Measurements from ENCODE around the gene EEF1B2.
"Not testable (repeated sequence)": the region's sequence is repeated elsewhere in the genome, so short reads cannot be mapped to it uniquely, and the experiment has no call there.

The EEF1B2 gene

GRCh38 chr2:206159346-206160124 is at the start of gene EEF1B2, which contains the start of gene NDUFS1:
TSS of gene EEF1B2 (plus strand) at chr2:206159895. CDS start at chr2:206159980, 85 bp downstream.
TSS of gene NDUFS1 (minus strand) at chr2:206159444. CDS start at chr2:206153678, 5,766 bp downstream.
- TF ChIP-seq ZFX (IDR thresholded peaks at IDR 0.05), result no peak; the same call in 1 of the 2 replicates
- H3K27ac ChIP-seq, result peak within 1 kb of the TSS; percentile 96

- TF ChIP-seq ZFX (IDR thresholded peaks at IDR 0.05) (no peak), CTCF (conservative IDR thresholded peaks at IDR 0.05) (no peak)
- no peak overlapping the region for H3K27ac ChIP-seq
Measured at GRCh38 chr2:206112108-206112507, 47.6 kb upstream of the EEF1B2 start.

GRCh38 chr2:206112846-206113547 is 46.7 kb upstream of the EEF1B2 start:
- TF ChIP-seq ZFX (IDR thresholded peaks at IDR 0.05), result no peak
- TF ChIP-seq CTCF (conservative IDR thresholded peaks at IDR 0.05), result no peak
- H3K27ac ChIP-seq, result no peak overlapping the region

GRCh38 chr2:206115026-206115578 is 44.6 kb upstream of the EEF1B2 start:
- TF ChIP-seq CTCF (conservative IDR thresholded peaks at IDR 0.05) (no peak), ZFX (IDR thresholded peaks at IDR 0.05) (no peak)
- no peak overlapping the region for H3K27ac ChIP-seq

GRCh38 chr2:206116278-206116677 is 43.4 kb upstream of the EEF1B2 start:
- no peak overlapping the region for H3K27ac ChIP-seq
- TF ChIP-seq CTCF (conservative IDR thresholded peaks at IDR 0.05), result no peak
- no peak for TF ChIP-seq ZFX (IDR thresholded peaks at IDR 0.05)

DNA sequence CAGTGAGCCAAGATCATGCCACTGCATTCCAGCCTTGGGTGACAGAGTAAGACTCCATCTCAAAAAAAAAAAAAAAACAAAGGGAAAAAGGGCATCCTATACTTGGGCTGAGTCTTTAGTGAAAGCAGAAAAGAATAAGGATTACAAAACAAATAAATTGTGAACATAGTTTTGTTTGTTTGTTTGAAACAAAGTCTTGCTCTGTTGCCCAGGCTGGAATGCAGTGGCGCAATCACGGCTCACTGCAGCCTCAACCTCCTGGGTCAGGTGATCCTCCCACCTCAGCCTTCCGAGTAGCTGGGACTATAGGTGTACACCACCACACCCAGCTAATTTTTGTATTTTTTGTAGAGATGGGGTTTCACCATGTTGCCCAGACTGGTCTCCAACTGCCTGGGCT is 37.1 kb upstream of the EEF1B2 start:
- not testable (repeated sequence) for H3K27ac ChIP-seq

GRCh38 chr2:206125901-206126300 is 33.8 kb upstream of the EEF1B2 start:
- TF ChIP-seq ZFX (IDR thresholded peaks at IDR 0.05), result no peak
- TF ChIP-seq CTCF (conservative IDR thresholded peaks at IDR 0.05), result no peak
- no peak overlapping the region for H3K27ac ChIP-seq

DNA sequence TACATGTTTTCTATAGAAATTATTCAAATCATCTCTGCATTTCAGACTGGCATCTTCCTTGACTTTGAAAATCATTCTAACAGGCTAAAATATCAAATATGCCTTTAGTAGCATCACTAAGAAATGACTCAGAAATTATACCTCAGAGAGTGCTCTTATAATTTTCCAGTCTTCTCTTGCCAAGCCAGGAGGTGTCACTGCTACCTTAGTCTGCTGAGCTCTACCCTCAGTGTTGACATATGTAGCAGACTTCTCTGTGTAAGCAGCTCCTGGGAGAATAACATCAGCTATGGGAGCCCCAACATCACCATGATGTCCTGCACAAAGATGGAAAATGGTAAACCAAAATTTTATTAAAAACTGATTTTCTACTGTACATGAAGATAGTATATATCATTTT is 32.0 kb upstream of the EEF1B2 start:
- TF ChIP-seq ZFX (IDR thresholded peaks at IDR 0.05) (no peak), CTCF (conservative IDR thresholded peaks at IDR 0.05) (no peak)
- H3K27ac ChIP-seq, result no peak overlapping the region

Data from C4-2B (cell line).